HuH-7 (cell line): ENCODE data around the gene TUBGCP5.

Experiments used
- DNase-seq: peaks from one replicate; pipeline ENCODE4 v3.0.0; 2011; ENCODE audit warnings: low spot score

TUBGCP5 gene

GRCh38 chr15:22978691-22979237, 60.6 kb downstream of the TUBGCP5 start:
- no peak for DNase-seq

DNA sequence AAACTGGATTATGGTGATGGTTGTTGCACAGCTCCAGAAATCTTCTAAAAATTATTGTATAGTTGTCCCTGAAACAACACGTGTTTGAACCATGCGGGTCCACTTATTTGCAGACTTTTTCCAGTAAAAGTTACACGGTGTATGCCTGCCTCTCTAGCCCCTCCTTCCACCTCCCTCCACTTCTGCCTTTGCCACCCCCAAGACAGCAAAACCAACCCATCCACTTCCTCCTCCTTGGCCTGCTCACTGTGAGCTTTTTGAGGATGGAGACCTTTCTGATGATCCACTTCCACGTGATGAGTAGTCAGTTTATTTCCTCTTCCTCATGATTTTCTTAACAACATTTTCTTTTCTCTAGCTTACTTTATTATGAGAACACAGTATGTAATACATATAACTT, 64.6 kb downstream of the TUBGCP5 start:
- DNase-seq: no peak

GRCh38 chr15:22973987-22974386, 65.4 kb downstream of the TUBGCP5 start:
- DNase-seq: no peak

- DNase-seq: no peak
These were observed 66.1 kb downstream of the TUBGCP5 start for GRCh38 chr15:22973286-22973685.

- no peak for DNase-seq
These were observed 69.9 kb downstream of the TUBGCP5 start for GRCh38 chr15:22969489-22969888.

DNA sequence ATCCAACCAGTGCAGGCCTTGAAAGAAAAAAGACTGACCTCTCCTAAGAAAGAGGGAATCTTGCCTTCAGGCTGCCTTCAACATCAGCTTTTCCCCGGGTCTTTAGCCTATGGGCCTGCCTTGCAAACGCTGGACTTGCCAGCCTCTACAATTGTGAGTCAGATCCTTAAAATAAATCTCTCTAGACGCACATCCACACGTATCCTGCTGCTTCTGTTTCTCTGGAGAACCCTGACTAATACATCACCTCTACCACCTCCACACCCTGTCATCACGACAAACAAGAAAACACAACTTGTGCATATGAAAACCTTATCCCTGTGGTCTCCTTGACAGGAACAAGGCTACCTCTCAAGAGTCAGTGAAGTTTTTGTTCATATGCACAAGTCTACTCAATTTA, 71.0 kb downstream of the TUBGCP5 start:
- no peak for DNase-seq

GRCh38 chr15:22967084-22967770, 72.1 kb downstream of the TUBGCP5 start:
- no peak for DNase-seq

DNA sequence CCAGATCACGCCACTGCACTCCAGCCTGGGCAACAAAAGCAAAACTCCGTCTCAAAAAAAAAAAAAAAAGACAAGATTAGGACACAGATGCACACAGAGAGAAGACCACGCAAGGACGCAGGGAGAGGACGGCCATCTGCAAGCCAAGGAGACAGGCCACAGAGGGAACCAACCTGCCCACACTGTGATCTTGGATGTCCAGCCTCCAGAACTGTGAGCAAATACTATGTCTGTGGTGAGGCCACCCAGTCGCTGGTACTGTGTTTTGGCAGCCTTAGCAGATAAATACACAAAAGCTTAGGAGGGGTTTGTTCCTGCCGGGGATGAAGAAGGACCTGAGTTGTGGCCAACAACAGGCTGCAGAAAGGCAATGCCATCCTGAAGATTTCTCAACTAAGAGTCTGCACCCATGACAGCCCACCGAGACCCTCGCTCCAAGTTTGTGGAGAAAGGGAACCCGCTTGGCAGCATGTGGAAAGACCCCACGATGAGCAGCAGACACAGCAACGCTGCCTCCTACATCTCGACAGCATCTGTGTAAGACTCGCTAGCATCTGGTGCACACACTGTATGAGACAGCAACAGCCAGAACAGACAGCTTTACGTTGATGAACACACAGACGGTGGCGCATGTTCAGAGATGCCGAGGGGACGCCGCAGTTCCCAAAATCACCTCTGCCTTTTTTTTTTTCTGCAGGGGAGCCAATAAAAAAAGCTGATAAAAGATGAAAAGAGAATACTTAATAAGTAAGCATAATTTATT, 72.9 kb downstream of the TUBGCP5 start:
- DNase-seq: no peak

GRCh38 chr15:22963641-22964040, 75.7 kb downstream of the TUBGCP5 start:
- DNase-seq: no peak

- DNase-seq: no peak
These were observed 76.8 kb downstream of the TUBGCP5 start for GRCh38 chr15:22962611-22963010.

- no peak for DNase-seq
These were observed 77.6 kb downstream of the TUBGCP5 start for GRCh38 chr15:22961762-22962161.

DNA sequence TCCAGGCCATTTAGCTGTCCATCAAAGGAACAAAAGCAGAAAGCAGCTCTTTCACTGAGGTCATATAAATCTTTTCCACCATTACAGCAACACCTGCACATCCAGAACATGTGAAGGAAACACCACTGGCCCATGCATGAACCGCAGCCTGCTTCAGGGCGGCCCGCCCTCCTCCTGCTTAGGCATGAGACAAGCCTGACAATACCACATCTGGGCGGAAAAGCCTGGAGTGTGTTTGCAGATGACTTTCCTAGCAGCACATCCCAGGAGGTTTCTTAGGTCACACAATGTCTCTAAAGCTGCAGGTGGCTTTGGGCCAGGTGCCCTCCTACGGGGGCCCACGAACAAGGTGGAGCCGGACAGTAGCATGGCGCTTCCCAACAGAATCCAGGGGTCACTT, 78.8 kb downstream of the TUBGCP5 start:
- no peak for DNase-seq

- DNase-seq: no peak
These were observed 79.2 kb downstream of the TUBGCP5 start for GRCh38 chr15:22960126-22960525.

- DNase-seq: no peak
These were observed 79.9 kb downstream of the TUBGCP5 start for GRCh38 chr15:22959321-22960101.

DNA sequence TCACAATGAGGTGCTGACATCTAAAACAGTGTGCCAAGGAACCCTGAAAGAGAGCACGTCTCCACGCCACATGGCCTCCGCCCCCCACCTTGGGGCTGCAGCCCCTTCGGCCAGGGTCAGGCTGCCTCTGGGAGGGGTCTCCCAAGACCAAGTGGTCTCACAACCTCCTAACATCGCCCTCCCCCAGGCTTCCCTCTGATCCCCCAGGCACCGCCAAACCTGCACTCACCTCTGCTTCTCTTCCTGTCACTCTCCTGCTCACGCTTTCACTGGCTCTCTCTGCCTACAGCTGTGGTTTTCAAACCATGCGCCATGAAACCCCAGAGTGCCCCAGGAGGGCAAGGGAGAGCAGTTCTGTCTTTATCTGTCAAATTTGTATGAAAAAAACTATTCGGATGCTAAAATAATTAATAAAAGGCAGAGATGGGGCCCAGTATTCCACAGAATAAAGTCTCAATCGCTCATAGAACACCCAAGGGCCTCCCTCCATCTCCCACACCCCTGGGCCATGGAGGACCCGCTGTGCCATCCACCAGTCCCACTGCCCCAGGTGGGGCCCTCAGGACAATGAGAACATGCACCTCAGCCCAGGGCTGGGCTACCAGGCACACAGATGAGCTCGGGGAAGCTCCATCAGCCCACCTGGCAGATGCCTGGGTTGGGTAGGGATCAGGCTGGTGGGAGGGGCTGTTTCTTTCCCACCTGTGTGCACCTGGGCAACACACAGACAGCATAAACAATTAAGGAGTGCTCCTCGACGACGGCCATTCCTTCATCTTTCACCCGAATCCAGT, 80.7 kb downstream of the TUBGCP5 start:
- DNase-seq: no peak

- DNase-seq: no peak
These were observed 82.5 kb downstream of the TUBGCP5 start for GRCh38 chr15:22956978-22957260.

GRCh38 chr15:22956257-22956977, 83.0 kb downstream of the TUBGCP5 start:
- no peak for DNase-seq

DNA sequence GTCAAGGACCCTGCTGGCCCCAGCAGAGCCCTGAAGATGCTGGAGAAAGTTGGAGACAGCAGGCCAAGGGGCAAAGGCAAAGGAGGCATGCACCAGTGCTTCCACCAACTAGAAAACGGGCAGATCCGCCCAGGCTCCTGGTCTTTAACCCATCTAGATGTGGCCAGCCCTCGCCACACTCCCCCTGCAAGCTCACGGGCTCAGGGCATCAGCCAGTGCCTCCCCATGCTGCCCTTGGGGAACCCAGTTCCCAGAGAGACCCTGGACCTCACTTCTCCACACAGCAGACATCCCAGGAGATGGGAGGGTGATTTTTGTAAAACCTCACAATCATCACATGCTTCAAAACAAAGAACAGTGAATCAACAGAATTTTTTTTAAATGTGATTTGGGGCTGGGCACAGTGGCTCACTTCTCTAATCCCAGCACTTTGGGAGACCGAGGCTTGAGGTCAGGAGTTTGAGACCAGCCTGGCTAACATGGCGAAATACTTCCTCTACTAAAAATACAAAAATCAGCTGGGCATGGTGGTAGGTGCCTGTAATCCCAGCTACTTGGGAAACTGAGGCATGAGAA, 83.7 kb downstream of the TUBGCP5 start:
- DNase-seq: no peak

GRCh38 chr15:22954798-22955543, 84.4 kb downstream of the TUBGCP5 start:
- no peak for DNase-seq

- DNase-seq: no peak
These were observed 85.0 kb downstream of the TUBGCP5 start for GRCh38 chr15:22954326-22954725.
